ENCODE measurements around the gene CD55. TPM values are rescaled to one million over a fixed set of nuclear protein-coding genes. Genes with fewer than 3 reads are reported as not detected.

CD55 gene
- total RNA-seq, 6 donors from 2014 or later: 256 to 798 (median 465) TPM

DNA sequence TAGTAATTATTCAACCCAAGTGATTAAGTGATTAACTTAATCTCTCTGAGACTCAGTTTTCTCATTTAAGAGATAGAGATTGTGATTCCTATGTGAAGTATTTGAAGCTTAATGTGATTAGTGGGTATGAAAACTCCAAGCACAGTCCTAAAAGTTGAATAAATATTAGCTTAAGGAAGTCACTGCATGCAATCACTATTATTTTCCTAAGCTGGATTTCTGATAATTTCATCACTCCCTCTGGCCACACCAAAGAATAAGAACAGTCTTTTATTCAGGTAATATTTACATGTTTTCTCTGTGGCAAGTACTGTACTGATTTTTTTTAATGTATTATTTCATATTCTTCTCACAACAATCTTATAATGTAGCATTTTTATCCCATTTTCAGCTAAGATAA, 31.1 kb downstream of the CD55 start:
- H3K4me3 ChIP-seq: no peak overlapping the region
- no peak for DNase-seq
- peaks cover 2 to 57% (median 12%) of the 10 kb centered on the region in 4 donors for H3K36me3 ChIP-seq
- ATAC-seq (ENCODE audit: low FRiP score in 2 of 2): no peak
- peaks cover 0 to 8% (median 1%) of the 10 kb centered on the region in 4 donors for H3K4me1 ChIP-seq
- no peak for TF ChIP-seq POLR2A (IDR thresholded peaks at IDR 0.05)
- TF ChIP-seq EP300 (IDR thresholded peaks at IDR 0.05): no peak
- TF ChIP-seq POLR2AphosphoS5 (IDR thresholded peaks at IDR 0.05): no peak
- TF ChIP-seq, protein P1, sequence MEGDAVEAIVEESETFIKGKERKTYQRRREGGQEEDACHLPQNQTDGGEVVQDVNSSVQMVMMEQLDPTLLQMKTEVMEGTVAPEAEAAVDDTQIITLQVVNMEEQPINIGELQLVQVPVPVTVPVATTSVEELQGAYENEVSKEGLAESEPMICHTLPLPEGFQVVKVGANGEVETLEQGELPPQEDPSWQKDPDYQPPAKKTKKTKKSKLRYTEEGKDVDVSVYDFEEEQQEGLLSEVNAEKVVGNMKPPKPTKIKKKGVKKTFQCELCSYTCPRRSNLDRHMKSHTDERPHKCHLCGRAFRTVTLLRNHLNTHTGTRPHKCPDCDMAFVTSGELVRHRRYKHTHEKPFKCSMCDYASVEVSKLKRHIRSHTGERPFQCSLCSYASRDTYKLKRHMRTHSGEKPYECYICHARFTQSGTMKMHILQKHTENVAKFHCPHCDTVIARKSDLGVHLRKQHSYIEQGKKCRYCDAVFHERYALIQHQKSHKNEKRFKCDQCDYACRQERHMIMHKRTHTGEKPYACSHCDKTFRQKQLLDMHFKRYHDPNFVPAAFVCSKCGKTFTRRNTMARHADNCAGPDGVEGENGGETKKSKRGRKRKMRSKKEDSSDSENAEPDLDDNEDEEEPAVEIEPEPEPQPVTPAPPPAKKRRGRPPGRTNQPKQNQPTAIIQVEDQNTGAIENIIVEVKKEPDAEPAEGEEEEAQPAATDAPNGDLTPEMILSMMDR (IDR thresholded peaks at IDR 0.05): no peak
- peaks cover 0 to 4% (median 0%) of the 10 kb centered on the region in 4 donors for H3K9me3 ChIP-seq
- H3K27ac ChIP-seq: no peak overlapping the region
- H3K27me3 ChIP-seq: no peaks in the 10 kb centered on the region

DNA sequence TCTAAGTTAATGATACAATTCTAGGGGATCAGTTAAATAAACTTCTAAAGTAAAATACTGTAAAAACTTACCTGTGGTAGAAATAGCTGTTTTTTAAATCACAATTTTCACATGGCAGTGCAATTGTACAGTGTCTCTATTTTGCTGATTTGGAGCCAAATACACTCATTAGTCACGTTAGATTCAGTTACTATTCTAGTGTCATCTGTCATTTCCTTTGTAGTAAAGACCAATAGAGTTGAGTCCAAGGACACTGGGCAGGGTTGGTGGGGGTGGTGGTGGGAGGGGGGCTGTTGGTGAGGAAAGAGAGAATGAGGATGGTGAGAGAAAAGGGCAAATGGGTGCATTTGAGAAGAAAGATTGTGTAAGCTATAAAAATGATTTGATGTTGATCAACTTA, 33.6 kb downstream of the CD55 start:
- ATAC-seq (ENCODE audit: low FRiP score in 2 of 2) (no peak), DNase-seq (no peak)

GRCh38 chr1:207355513-207356295, 34.2 kb downstream of the CD55 start:
- Histone ChIP-seq H3K27ac (no peak overlapping the region), H3K4me3 (no peak overlapping the region), H3K36me3 (peaks cover 0 to 51% (median 5%) of the 10 kb centered on the region in 4 donors), H3K27me3 (no peaks in the 10 kb centered on the region), H3K4me1 (peaks cover 0 to 8% (median 1%) of the 10 kb centered on the region in 4 donors), H3K9me3 (no peaks in the 10 kb centered on the region)
- DNase-seq (no peak), ATAC-seq (ENCODE audit: low FRiP score in 2 of 2) (no peak)
- WGBS, 2 donors: 75 to 83% methylated on average over 3 of the region's 3 CpGs
- TF ChIP-seq POLR2AphosphoS5 (IDR thresholded peaks at IDR 0.05): no peak
- no peak for TF ChIP-seq POLR2A (IDR thresholded peaks at IDR 0.05)
- no peak for TF ChIP-seq EP300 (IDR thresholded peaks at IDR 0.05)
- TF ChIP-seq, protein P1 (IDR thresholded peaks at IDR 0.05): no peak

More for the DNA sequence above, 33.6 kb downstream of the CD55 start:
- no peaks in the 10 kb centered on the region for H3K27me3 ChIP-seq
- no peaks in the 10 kb centered on the region for H3K9me3 ChIP-seq
- WGBS, 2 donors: 25 to 32% methylated on average over 1 of the region's 1 CpG
- no peak overlapping the region for H3K4me3 ChIP-seq
- no peak overlapping the region for H3K27ac ChIP-seq
- TF ChIP-seq, protein P1 (IDR thresholded peaks at IDR 0.05): no peak
- TF ChIP-seq EP300 (IDR thresholded peaks at IDR 0.05): no peak
- peaks cover 0 to 50% (median 5%) of the 10 kb centered on the region in 4 donors for H3K36me3 ChIP-seq
- peaks cover 0 to 8% (median 1%) of the 10 kb centered on the region in 4 donors for H3K4me1 ChIP-seq

- Histone ChIP-seq H3K9me3 (no peaks in the 10 kb centered on the region), H3K36me3 (peaks cover 0 to 64% (median 6%) of the 10 kb centered on the region in 4 donors), H3K4me3 (no peak overlapping the region), H3K4me1 (no peaks in the 10 kb centered on the region), H3K27ac (no peak overlapping the region), H3K27me3 (no peaks in the 10 kb centered on the region)
- no peak for TF ChIP-seq POLR2AphosphoS5 (IDR thresholded peaks at IDR 0.05)
- TF ChIP-seq POLR2A (IDR thresholded peaks at IDR 0.05): no peak
- TF ChIP-seq, protein P1 (IDR thresholded peaks at IDR 0.05): no peak
- no peak for TF ChIP-seq EP300 (IDR thresholded peaks at IDR 0.05)
- DNase-seq (no peak), ATAC-seq (ENCODE audit: low FRiP score in 2 of 2) (no peak)
- WGBS, 2 donors: 60 to 79% methylated on average over 3 of the region's 3 CpGs
These were observed 39.6 kb downstream of the CD55 start for GRCh38 chr1:207361029-207361428.

- WGBS, 2 donors: 77 to 78% methylated on average over 2 of the region's 2 CpGs
- no peaks in the 10 kb centered on the region for H3K4me1 ChIP-seq
- no peak overlapping the region for H3K4me3 ChIP-seq
- H3K27ac ChIP-seq: no peak overlapping the region
- no peak for DNase-seq
- TF ChIP-seq EP300 (IDR thresholded peaks at IDR 0.05): no peak
- no peak for TF ChIP-seq POLR2AphosphoS5 (IDR thresholded peaks at IDR 0.05)
- TF ChIP-seq POLR2A (IDR thresholded peaks at IDR 0.05): no peak
- TF ChIP-seq, protein P1 (IDR thresholded peaks at IDR 0.05): no peak
- no peak for ATAC-seq (ENCODE audit: low FRiP score in 2 of 2)
- H3K27me3 ChIP-seq: no peaks in the 10 kb centered on the region
- H3K9me3 ChIP-seq: no peaks in the 10 kb centered on the region
- peaks cover 0 to 66% (median 8%) of the 10 kb centered on the region in 4 donors for H3K36me3 ChIP-seq
These were observed 40.4 kb downstream of the CD55 start for GRCh38 chr1:207361889-207362288.
